Measurements from ENCODE around the gene MFSD6L. TPM values are rescaled to one million over a fixed set of nuclear protein-coding genes. Genes with fewer than 3 reads are reported as not detected.

MFSD6L gene
- total RNA-seq, 1 donor from 2014 or later: 3.1 TPM

DNA sequence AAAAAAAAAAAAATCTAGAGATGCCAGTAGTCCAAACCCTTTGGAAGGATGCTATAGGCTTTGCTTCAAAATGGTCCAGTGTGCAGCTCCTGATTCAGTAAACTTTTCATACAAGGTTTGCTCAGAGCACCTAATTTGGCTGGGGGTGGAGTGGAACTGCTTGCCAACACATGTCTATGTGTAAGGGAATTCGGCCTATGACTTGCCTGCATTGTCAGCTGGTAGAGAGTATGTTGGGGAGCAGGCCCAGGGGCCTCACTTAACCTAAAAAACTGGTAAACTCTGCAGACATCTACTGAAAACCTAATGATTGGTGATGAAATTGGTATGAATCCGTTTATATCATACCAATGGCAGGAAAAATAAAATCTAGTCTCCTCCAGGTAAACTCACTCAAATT lies 1.5 kb upstream of the MFSD6L start:
- TF ChIP-seq, protein P1, sequence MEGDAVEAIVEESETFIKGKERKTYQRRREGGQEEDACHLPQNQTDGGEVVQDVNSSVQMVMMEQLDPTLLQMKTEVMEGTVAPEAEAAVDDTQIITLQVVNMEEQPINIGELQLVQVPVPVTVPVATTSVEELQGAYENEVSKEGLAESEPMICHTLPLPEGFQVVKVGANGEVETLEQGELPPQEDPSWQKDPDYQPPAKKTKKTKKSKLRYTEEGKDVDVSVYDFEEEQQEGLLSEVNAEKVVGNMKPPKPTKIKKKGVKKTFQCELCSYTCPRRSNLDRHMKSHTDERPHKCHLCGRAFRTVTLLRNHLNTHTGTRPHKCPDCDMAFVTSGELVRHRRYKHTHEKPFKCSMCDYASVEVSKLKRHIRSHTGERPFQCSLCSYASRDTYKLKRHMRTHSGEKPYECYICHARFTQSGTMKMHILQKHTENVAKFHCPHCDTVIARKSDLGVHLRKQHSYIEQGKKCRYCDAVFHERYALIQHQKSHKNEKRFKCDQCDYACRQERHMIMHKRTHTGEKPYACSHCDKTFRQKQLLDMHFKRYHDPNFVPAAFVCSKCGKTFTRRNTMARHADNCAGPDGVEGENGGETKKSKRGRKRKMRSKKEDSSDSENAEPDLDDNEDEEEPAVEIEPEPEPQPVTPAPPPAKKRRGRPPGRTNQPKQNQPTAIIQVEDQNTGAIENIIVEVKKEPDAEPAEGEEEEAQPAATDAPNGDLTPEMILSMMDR (conservative IDR thresholded peaks at IDR 0.05): no peak
- Mint-ChIP-seq H3K36me3 (no peaks in the 10 kb centered on the region), H3K4me1 (ENCODE audit: unreplicated experiment) (peaks cover 8% of the 10 kb centered on the region), H3K4me3 (no peak overlapping the region), H3K27me3 (peaks cover 46% of the 10 kb centered on the region), H3K9me3 (no peaks in the 10 kb centered on the region), H3K27ac (no peak overlapping the region)
- DNase-seq (ENCODE audit: extremely low spot score, unreplicated experiment): no peak

DNA sequence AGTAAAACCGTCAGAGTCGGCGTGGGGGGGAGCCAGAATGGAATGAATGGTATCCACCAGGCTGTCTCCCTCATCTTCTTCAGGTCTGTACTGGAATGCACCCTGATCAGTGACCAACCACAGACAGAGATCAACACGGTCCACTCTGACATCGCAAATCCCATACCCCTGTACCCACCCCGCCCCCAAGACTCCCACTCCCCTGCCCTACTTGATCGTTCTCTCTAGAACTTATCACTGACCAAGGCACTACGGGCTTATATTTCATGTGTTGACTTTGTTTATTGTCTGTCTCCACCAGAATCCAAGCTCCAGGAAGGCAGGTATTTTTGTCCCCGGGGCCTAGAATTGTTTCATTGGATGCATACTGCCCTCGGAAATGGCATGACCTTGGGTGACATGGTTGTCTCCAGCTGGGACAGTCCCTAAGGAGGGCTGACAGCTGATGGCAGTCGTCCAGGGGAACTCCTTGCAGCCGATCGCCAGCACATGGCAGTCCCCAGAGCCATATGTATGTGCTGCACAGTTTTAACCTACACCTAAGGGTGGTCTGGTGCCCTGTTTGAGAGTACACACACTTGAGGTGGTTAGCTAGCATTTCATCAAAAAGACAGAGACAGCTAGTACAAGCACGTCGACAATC lies 526 bp upstream of the MFSD6L start:
- Mint-ChIP-seq H3K9me3 (no peaks in the 10 kb centered on the region), H3K4me1 (ENCODE audit: unreplicated experiment) (peaks cover 8% of the 10 kb centered on the region), H3K27me3 (peaks cover 46% of the 10 kb centered on the region), H3K36me3 (no peaks in the 10 kb centered on the region), H3K4me3 (peak overlapping the region; percentile 63), H3K27ac (peak overlapping the region; percentile 70)
- TF ChIP-seq, protein P1 (conservative IDR thresholded peaks at IDR 0.05): no peak
- no peak for DNase-seq (ENCODE audit: extremely low spot score, unreplicated experiment)

DNA sequence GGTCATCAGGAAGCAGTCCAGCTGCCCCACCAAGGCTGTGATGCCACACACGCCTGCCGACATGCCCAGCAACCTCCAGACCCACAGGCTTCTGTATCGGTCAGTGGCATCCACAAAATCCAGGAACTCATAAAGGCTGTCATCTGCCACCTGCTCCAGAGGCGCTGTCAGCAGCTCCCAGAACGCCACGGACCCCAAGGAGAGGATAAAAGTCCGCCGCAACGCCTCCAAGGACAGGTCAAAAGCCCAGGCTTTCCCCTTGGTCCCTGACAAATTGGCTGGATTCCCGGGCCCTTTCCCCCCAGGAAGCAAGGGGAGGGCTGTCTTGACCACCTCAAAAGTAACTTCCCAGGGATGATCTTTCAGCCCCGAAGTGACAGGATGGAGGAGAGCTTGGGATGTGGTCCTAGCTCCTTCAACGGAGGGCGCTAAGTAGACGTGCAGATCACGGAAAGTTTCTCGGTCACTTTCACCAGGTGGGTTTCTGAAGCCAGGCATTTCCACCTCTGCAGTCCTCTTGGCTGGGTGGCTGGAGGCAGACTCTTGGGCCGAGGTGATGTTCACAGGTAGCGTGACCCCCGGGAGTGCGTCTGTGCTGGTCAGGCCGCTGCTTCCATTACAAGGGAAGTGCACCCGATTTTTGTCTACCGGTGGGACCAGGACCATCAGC lies 854 bp downstream of the MFSD6L start:
- Mint-ChIP-seq H3K4me1 (ENCODE audit: unreplicated experiment) (peaks cover 5% of the 10 kb centered on the region), H3K27me3 (peaks cover 51% of the 10 kb centered on the region), H3K9me3 (no peaks in the 10 kb centered on the region), H3K4me3 (peak overlapping the region; percentile 72), H3K36me3 (no peaks in the 10 kb centered on the region), H3K27ac (no peak overlapping the region)
- no peak for DNase-seq (ENCODE audit: extremely low spot score, unreplicated experiment)
- TF ChIP-seq, protein P1 (conservative IDR thresholded peaks at IDR 0.05): no peak

DNA sequence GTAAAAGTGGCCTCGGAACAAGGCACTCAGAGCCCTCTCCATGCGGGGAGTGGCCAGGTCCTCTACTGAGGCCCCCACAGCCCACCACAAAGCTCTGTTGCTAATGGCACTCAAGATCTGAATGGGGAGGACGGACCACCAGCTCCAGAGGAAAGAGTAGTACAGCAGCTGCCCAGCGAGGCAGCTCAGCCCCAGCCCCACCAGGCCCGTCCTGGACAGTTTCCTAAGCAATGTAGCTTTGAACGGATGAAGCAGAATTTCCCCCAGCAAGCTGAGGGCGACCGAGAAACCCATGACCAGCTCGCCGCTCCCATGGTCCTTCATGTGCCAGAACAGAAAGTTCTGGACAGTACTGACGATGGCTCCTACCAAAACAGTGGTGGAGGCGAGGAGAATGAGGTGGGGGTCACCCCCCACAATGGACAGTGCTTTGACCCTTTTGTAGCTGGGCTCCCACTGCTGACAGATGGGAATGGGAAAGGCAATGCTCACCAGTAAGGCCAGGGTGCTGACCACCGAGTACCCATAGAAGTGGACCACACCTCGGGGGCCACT lies 1.5 kb downstream of the MFSD6L start:
- peak overlapping the region; percentile 34 for H3K4me3 Mint-ChIP-seq
- DNase-seq (ENCODE audit: extremely low spot score, unreplicated experiment): no peak
- H3K27me3 Mint-ChIP-seq: peaks cover 50% of the 10 kb centered on the region

DNA sequence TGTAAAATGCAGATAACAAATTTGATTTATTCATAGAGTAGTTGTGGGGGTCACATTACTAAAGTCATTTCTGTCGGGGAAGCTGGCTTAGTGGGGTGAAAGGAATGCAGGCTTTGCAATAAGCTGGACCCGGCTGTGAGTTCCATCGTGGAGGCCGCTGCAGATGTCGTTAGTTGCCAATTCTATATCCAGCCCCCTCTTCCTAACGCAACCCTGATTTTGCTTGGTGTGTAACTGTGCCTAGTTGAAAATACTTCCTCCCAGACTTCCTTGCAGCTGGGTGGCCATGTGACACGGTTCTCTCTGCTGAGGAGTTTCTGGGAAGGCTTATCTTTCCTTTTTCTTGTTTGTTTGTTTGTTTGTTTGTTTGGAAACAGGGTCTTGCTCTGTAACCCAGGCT lies 4.5 kb downstream of the MFSD6L start:
- no peaks in the 10 kb centered on the region for H3K9me3 Mint-ChIP-seq
- TF ChIP-seq, protein P1 (conservative IDR thresholded peaks at IDR 0.05): no peak
- no peak for DNase-seq (ENCODE audit: extremely low spot score, unreplicated experiment)
- H3K36me3 Mint-ChIP-seq: no peaks in the 10 kb centered on the region
- H3K27me3 Mint-ChIP-seq: peaks cover 35% of the 10 kb centered on the region
- H3K4me1 Mint-ChIP-seq (ENCODE audit: unreplicated experiment): peaks cover 3% of the 10 kb centered on the region
- H3K4me3 Mint-ChIP-seq: no peak overlapping the region
- no peak overlapping the region for H3K27ac Mint-ChIP-seq

More for the DNA sequence above, 1.5 kb downstream of the MFSD6L start:
- Mint-ChIP-seq H3K9me3 (no peaks in the 10 kb centered on the region), H3K27ac (no peak overlapping the region), H3K36me3 (no peaks in the 10 kb centered on the region), H3K4me1 (ENCODE audit: unreplicated experiment) (peaks cover 3% of the 10 kb centered on the region)
- TF ChIP-seq, protein P1 (conservative IDR thresholded peaks at IDR 0.05): no peak
